Measurements from ENCODE around the gene ZNF507. TPM values are rescaled to one million over a fixed set of nuclear protein-coding genes. Genes with fewer than 3 reads are reported as not detected.

Gene ZNF507
- polyA plus RNA-seq, 2 donors, result 2.9 to 3.1 TPM

- H3K27ac ChIP-seq (ENCODE audit: low read depth in 2 of 2, low read length in 1 of 2), result peak overlapping the region; percentile 26 to 84
- peaks cover 2 to 7% of the 10 kb centered on the region in 2 donors for H3K4me1 ChIP-seq (ENCODE audit: control insufficient read depth in 2 of 2, insufficient read depth in 2 of 2, low read length in 1 of 2)
- no peaks in the 10 kb centered on the region for H3K27me3 ChIP-seq (ENCODE audit: control insufficient read depth in 1 of 2, insufficient read depth in 2 of 2, low read length in 2 of 2)
- H3K36me3 ChIP-seq (ENCODE audit: control insufficient read depth in 2 of 2, insufficient read depth in 2 of 2, low read length in 1 of 2), result peaks cover 6 to 12% of the 10 kb centered on the region in 2 donors
- no peak overlapping the region for H3K4me3 ChIP-seq (ENCODE audit: low read depth in 1 of 2, low read length in 2 of 2)
- H3K9me3 ChIP-seq (ENCODE audit: control insufficient read depth in 2 of 2, insufficient read depth in 1 of 2, low read depth in 1 of 2, low read length in 1 of 2), result no peaks in the 10 kb centered on the region
- 66 to 88% methylated on average over 2 of the region's 2 CpGs for WGBS, 2 donors
These were observed 5.6 kb downstream of the ZNF507 start for GRCh38 chr19:32350987-32351348.

- 94 to 100% methylated on average over 1 of the region's 1 CpG for WGBS, 2 donors
- H3K27ac ChIP-seq (ENCODE audit: low read depth in 2 of 2, low read length in 1 of 2), result no peak overlapping the region
These were observed 6.8 kb downstream of the ZNF507 start for GRCh38 chr19:32352241-32352630.

GRCh38 chr19:32354345-32354744, 8.9 kb downstream of the ZNF507 start:
- Histone ChIP-seq H3K27ac (ENCODE audit: low read depth in 2 of 2, low read length in 1 of 2) (peak overlapping the region; percentile 45 to 82), H3K9me3 (ENCODE audit: control insufficient read depth in 2 of 2, insufficient read depth in 1 of 2, low read depth in 1 of 2, low read length in 1 of 2) (no peaks in the 10 kb centered on the region), H3K27me3 (ENCODE audit: control insufficient read depth in 1 of 2, insufficient read depth in 2 of 2, low read length in 2 of 2) (no peaks in the 10 kb centered on the region), H3K36me3 (ENCODE audit: control insufficient read depth in 2 of 2, insufficient read depth in 2 of 2, low read length in 1 of 2) (peaks cover 8 to 12% of the 10 kb centered on the region in 2 donors), H3K4me3 (ENCODE audit: low read depth in 1 of 2, low read length in 2 of 2) (no peak overlapping the region), H3K4me1 (ENCODE audit: control insufficient read depth in 2 of 2, insufficient read depth in 2 of 2, low read length in 1 of 2) (peaks cover 2 to 3% of the 10 kb centered on the region in 2 donors)
- WGBS, 2 donors, result 67 to 80% methylated on average over 9 of the region's 9 CpGs

More at GRCh38 chr19:32352241-32352630, 6.8 kb downstream of the ZNF507 start:
- H3K36me3 ChIP-seq (ENCODE audit: control insufficient read depth in 2 of 2, insufficient read depth in 2 of 2, low read length in 1 of 2), result peaks cover 6 to 12% of the 10 kb centered on the region in 2 donors
- no peaks in the 10 kb centered on the region for H3K9me3 ChIP-seq (ENCODE audit: control insufficient read depth in 2 of 2, insufficient read depth in 1 of 2, low read depth in 1 of 2, low read length in 1 of 2)
- H3K27me3 ChIP-seq (ENCODE audit: control insufficient read depth in 1 of 2, insufficient read depth in 2 of 2, low read length in 2 of 2), result no peaks in the 10 kb centered on the region
- H3K4me1 ChIP-seq (ENCODE audit: control insufficient read depth in 2 of 2, insufficient read depth in 2 of 2, low read length in 1 of 2), result peaks cover 2 to 7% of the 10 kb centered on the region in 2 donors
- no peak overlapping the region for H3K4me3 ChIP-seq (ENCODE audit: low read depth in 1 of 2, low read length in 2 of 2)

GRCh38 chr19:32355309-32355708, 9.9 kb downstream of the ZNF507 start:
- Histone ChIP-seq H3K4me1 (ENCODE audit: control insufficient read depth in 2 of 2, insufficient read depth in 2 of 2, low read length in 1 of 2) (peaks cover 2 to 3% of the 10 kb centered on the region in 2 donors), H3K9me3 (ENCODE audit: control insufficient read depth in 2 of 2, insufficient read depth in 1 of 2, low read depth in 1 of 2, low read length in 1 of 2) (no peaks in the 10 kb centered on the region), H3K27me3 (ENCODE audit: control insufficient read depth in 1 of 2, insufficient read depth in 2 of 2, low read length in 2 of 2) (no peaks in the 10 kb centered on the region), H3K27ac (ENCODE audit: low read depth in 2 of 2, low read length in 1 of 2) (no peak overlapping the region), H3K4me3 (ENCODE audit: low read depth in 1 of 2, low read length in 2 of 2) (no peak overlapping the region), H3K36me3 (ENCODE audit: control insufficient read depth in 2 of 2, insufficient read depth in 2 of 2, low read length in 1 of 2) (peaks cover 8 to 12% of the 10 kb centered on the region in 2 donors)
- 86 to 94% methylated on average over 3 of the region's 3 CpGs for WGBS, 2 donors

- Histone ChIP-seq H3K27me3 (ENCODE audit: control insufficient read depth in 1 of 2, insufficient read depth in 2 of 2, low read length in 2 of 2) (no peaks in the 10 kb centered on the region), H3K9me3 (ENCODE audit: control insufficient read depth in 2 of 2, insufficient read depth in 1 of 2, low read depth in 1 of 2, low read length in 1 of 2) (no peaks in the 10 kb centered on the region), H3K4me1 (ENCODE audit: control insufficient read depth in 2 of 2, insufficient read depth in 2 of 2, low read length in 1 of 2) (peaks cover 2 to 3% of the 10 kb centered on the region in 2 donors), H3K4me3 (ENCODE audit: low read depth in 1 of 2, low read length in 2 of 2) (no peak overlapping the region), H3K36me3 (ENCODE audit: control insufficient read depth in 2 of 2, insufficient read depth in 2 of 2, low read length in 1 of 2) (peaks cover 8 to 12% of the 10 kb centered on the region in 2 donors), H3K27ac (ENCODE audit: low read depth in 2 of 2, low read length in 1 of 2) (no peak overlapping the region)
- 10 to 16% methylated on average over 2 of the region's 2 CpGs for WGBS, 2 donors
These were observed 12.3 kb downstream of the ZNF507 start for GRCh38 chr19:32357720-32358119.

- H3K4me3 ChIP-seq (ENCODE audit: low read depth in 1 of 2, low read length in 2 of 2), result no peak overlapping the region
- H3K4me1 ChIP-seq (ENCODE audit: control insufficient read depth in 2 of 2, insufficient read depth in 2 of 2, low read length in 1 of 2), result peaks cover 3% of the 10 kb centered on the region in 2 donors
- no peaks in the 10 kb centered on the region for H3K9me3 ChIP-seq (ENCODE audit: control insufficient read depth in 2 of 2, insufficient read depth in 1 of 2, low read depth in 1 of 2, low read length in 1 of 2)
- 98% methylated on average over 5 of the region's 5 CpGs for WGBS, 2 donors
- no peak overlapping the region for H3K27ac ChIP-seq (ENCODE audit: low read depth in 2 of 2, low read length in 1 of 2)
- H3K36me3 ChIP-seq (ENCODE audit: control insufficient read depth in 2 of 2, insufficient read depth in 2 of 2, low read length in 1 of 2), result peaks cover 3 to 8% of the 10 kb centered on the region in 2 donors
- no peaks in the 10 kb centered on the region for H3K27me3 ChIP-seq (ENCODE audit: control insufficient read depth in 1 of 2, insufficient read depth in 2 of 2, low read length in 2 of 2)
These were observed 12.9 kb downstream of the ZNF507 start for GRCh38 chr19:32358321-32358720.

GRCh38 chr19:32359581-32359980, 14.2 kb downstream of the ZNF507 start:
- 89 to 92% methylated on average over 9 of the region's 9 CpGs for WGBS, 2 donors
- Histone ChIP-seq H3K4me3 (ENCODE audit: low read depth in 1 of 2, low read length in 2 of 2) (no peak overlapping the region), H3K4me1 (ENCODE audit: control insufficient read depth in 2 of 2, insufficient read depth in 2 of 2, low read length in 1 of 2) (peaks cover 2 to 3% of the 10 kb centered on the region in 2 donors), H3K27me3 (ENCODE audit: control insufficient read depth in 1 of 2, insufficient read depth in 2 of 2, low read length in 2 of 2) (no peaks in the 10 kb centered on the region), H3K36me3 (ENCODE audit: control insufficient read depth in 2 of 2, insufficient read depth in 2 of 2, low read length in 1 of 2) (peaks cover 2 to 5% of the 10 kb centered on the region in 2 donors), H3K9me3 (ENCODE audit: control insufficient read depth in 2 of 2, insufficient read depth in 1 of 2, low read depth in 1 of 2, low read length in 1 of 2) (no peaks in the 10 kb centered on the region), H3K27ac (ENCODE audit: low read depth in 2 of 2, low read length in 1 of 2) (no peak overlapping the region)

- WGBS, 2 donors, result 91 to 93% methylated on average over 9 of the region's 9 CpGs
- no peak overlapping the region for H3K4me3 ChIP-seq (ENCODE audit: low read depth in 1 of 2, low read length in 2 of 2)
- H3K9me3 ChIP-seq (ENCODE audit: control insufficient read depth in 2 of 2, insufficient read depth in 1 of 2, low read depth in 1 of 2, low read length in 1 of 2), result no peaks in the 10 kb centered on the region
- no peaks in the 10 kb centered on the region for H3K27me3 ChIP-seq (ENCODE audit: control insufficient read depth in 1 of 2, insufficient read depth in 2 of 2, low read length in 2 of 2)
- peaks cover 0 to 3% of the 10 kb centered on the region in 2 donors for H3K4me1 ChIP-seq (ENCODE audit: control insufficient read depth in 2 of 2, insufficient read depth in 2 of 2, low read length in 1 of 2)
- peaks cover 2 to 4% of the 10 kb centered on the region in 2 donors for H3K36me3 ChIP-seq (ENCODE audit: control insufficient read depth in 2 of 2, insufficient read depth in 2 of 2, low read length in 1 of 2)
- peak overlapping the region in 1 of 2 donors; percentile 22 for H3K27ac ChIP-seq (ENCODE audit: low read depth in 2 of 2, low read length in 1 of 2)
These were observed 16.3 kb downstream of the ZNF507 start for GRCh38 chr19:32361574-32362317.

- no peak overlapping the region for H3K27ac ChIP-seq (ENCODE audit: low read depth in 2 of 2, low read length in 1 of 2)
- peaks cover 2 to 8% of the 10 kb centered on the region in 2 donors for H3K36me3 ChIP-seq (ENCODE audit: control insufficient read depth in 2 of 2, insufficient read depth in 2 of 2, low read length in 1 of 2)
- WGBS, 2 donors, result 64 to 72% methylated on average over 5 of the region's 5 CpGs
These were observed 16.9 kb downstream of the ZNF507 start for GRCh38 chr19:32362318-32362691.

GRCh38 chr19:32363175-32363574, 17.8 kb downstream of the ZNF507 start:
- Histone ChIP-seq H3K27ac (ENCODE audit: low read depth in 2 of 2, low read length in 1 of 2) (peak overlapping the region; percentile 57 to 81), H3K4me1 (ENCODE audit: control insufficient read depth in 2 of 2, insufficient read depth in 2 of 2, low read length in 1 of 2) (peaks cover 0 to 3% of the 10 kb centered on the region in 2 donors), H3K9me3 (ENCODE audit: control insufficient read depth in 2 of 2, insufficient read depth in 1 of 2, low read depth in 1 of 2, low read length in 1 of 2) (no peaks in the 10 kb centered on the region), H3K36me3 (ENCODE audit: control insufficient read depth in 2 of 2, insufficient read depth in 2 of 2, low read length in 1 of 2) (peaks cover 2 to 8% of the 10 kb centered on the region in 2 donors), H3K27me3 (ENCODE audit: control insufficient read depth in 1 of 2, insufficient read depth in 2 of 2, low read length in 2 of 2) (no peaks in the 10 kb centered on the region), H3K4me3 (ENCODE audit: low read depth in 1 of 2, low read length in 2 of 2) (no peak overlapping the region)
- WGBS, 2 donors, result 45 to 52% methylated on average over 3 of the region's 3 CpGs

More at GRCh38 chr19:32362318-32362691, 16.9 kb downstream of the ZNF507 start:
- no peaks in the 10 kb centered on the region for H3K27me3 ChIP-seq (ENCODE audit: control insufficient read depth in 1 of 2, insufficient read depth in 2 of 2, low read length in 2 of 2)
- H3K9me3 ChIP-seq (ENCODE audit: control insufficient read depth in 2 of 2, insufficient read depth in 1 of 2, low read depth in 1 of 2, low read length in 1 of 2), result no peaks in the 10 kb centered on the region
- peaks cover 0 to 3% of the 10 kb centered on the region in 2 donors for H3K4me1 ChIP-seq (ENCODE audit: control insufficient read depth in 2 of 2, insufficient read depth in 2 of 2, low read length in 1 of 2)
- H3K4me3 ChIP-seq (ENCODE audit: low read depth in 1 of 2, low read length in 2 of 2), result no peak overlapping the region
